ENCODE data around the gene ANO7. TPM values are rescaled to one million over a fixed set of nuclear protein-coding genes. Genes with fewer than 3 reads are reported as not detected.
A peak's percentile ranks its signal among the peaks of the same experiment; 100 is the strongest.

ANO7 gene
- total and polyA plus RNA-seq, 2 donors (not counting 1 experiment from before 2014, with no cell fraction given), result 0.64 to 1.8 TPM

DNA sequence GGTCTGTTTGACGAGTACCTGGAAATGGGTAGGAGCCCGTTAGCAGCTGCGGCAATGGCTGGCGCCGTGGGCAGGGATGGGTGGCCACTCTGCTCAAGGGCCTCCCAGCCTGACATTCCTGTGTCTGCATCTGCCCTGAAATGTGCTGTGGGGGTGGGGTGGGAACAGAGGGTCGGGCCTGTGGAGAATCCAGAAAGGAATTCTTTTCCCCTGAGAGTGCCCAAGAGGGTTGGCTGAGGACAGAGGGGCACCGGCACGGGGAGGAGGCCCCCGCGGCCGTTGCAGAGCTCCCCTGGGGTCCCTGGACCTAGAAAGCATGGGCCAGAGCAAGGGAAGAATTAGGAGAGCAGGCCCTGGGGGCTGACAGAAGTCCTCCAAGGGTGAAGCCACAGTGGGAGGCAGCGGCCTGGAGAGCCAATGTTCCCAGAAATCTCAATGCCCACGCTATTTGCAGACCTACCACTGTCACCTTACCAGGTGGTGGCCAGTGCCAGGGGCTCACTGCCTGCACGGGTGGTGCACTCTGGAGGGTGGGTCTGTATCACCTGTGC lies 27.8 kb downstream of the ANO7 start:
- CTCF ChIA-PET, result interaction anchor here (0.6 to 1.7 kb wide), 3 partner anchors 138 to 403 kb away, joined by 3 to 4 read pairs (median 4); no protein-coding TSS in a partner anchor
- peak overlapping the region; percentile 82 for H3K4me3 Mint-ChIP-seq
- intact Hi-C loops (cut with micrococcal nuclease), result loop anchor here (5.0 to 10.0 kb wide), 2 partner anchors 64 to 419 kb away; partner anchors contain the start of genes ATG4B, PPP1R7 and THAP4

More for the DNA sequence above, 27.8 kb downstream of the ANO7 start:
- Histone ChIP-seq H3K4me2 (replicated peaks; ENCODE audit: low read depth, low read length, poor library complexity, severe bottlenecking) (no peak overlapping the region), H3K27ac (ENCODE audit: low read length in 2 of 2) (no peak overlapping the region), H3K4me1 (ENCODE audit: control insufficient read depth in 2 of 2, insufficient read depth in 2 of 2, low read length in 2 of 2) (peaks cover 10 to 12% of the 10 kb centered on the region in 2 donors), H3K9me3 (ENCODE audit: control extremely low read depth in 1 of 3, control insufficient read depth in 2 of 3, insufficient read depth in 1 of 3, low read length in 2 of 3) (no peaks in the 10 kb centered on the region), H2AFZ (ENCODE audit: insufficient read depth, low read depth, low read length, poor library complexity, severe bottlenecking) (no peak overlapping the region), H3K79me2 (ENCODE audit: control insufficient read depth, insufficient read depth, low read length) (no peaks in the 10 kb centered on the region), H3K27me3 (replicated peaks in 1 of 4; ENCODE audit: control extremely low read depth in 1 of 4, control insufficient read depth in 3 of 4, insufficient read depth in 4 of 4, low read length in 3 of 4) (peaks cover 0 to 1% (median 0%) of the 10 kb centered on the region in 4 experiments), H3K4me3 (ENCODE audit: control extremely low read depth in 1 of 5, extremely low read depth in 1 of 5, insufficient read depth in 1 of 5, low read depth in 2 of 5, low read length in 4 of 5) (no peak overlapping the region), H3K36me3 (replicated peaks in 1 of 2; ENCODE audit: control extremely low read depth in 1 of 2, control insufficient read depth in 1 of 2, extremely low read depth in 1 of 2, insufficient read depth in 2 of 2, low read length in 1 of 2) (no peaks in the 10 kb centered on the region), H3K9ac (ENCODE audit: low read length) (no peak overlapping the region), H4K20me1 (ENCODE audit: control insufficient read depth, insufficient read depth, low read length, poor library complexity, severe bottlenecking) (no peaks in the 10 kb centered on the region)
- Mint-ChIP-seq H3K4me1 (peaks cover 14% of the 10 kb centered on the region), H3K27ac (peak overlapping the region; percentile 66), H3K27me3 (no peaks in the 10 kb centered on the region), H3K9me3 (ENCODE audit: insufficient read depth) (no peaks in the 10 kb centered on the region)
- 65% methylated on average over 11 of the region's 14 CpGs for WGBS (ENCODE audit: insufficient coverage)
- TF ChIP-seq, protein P1, sequence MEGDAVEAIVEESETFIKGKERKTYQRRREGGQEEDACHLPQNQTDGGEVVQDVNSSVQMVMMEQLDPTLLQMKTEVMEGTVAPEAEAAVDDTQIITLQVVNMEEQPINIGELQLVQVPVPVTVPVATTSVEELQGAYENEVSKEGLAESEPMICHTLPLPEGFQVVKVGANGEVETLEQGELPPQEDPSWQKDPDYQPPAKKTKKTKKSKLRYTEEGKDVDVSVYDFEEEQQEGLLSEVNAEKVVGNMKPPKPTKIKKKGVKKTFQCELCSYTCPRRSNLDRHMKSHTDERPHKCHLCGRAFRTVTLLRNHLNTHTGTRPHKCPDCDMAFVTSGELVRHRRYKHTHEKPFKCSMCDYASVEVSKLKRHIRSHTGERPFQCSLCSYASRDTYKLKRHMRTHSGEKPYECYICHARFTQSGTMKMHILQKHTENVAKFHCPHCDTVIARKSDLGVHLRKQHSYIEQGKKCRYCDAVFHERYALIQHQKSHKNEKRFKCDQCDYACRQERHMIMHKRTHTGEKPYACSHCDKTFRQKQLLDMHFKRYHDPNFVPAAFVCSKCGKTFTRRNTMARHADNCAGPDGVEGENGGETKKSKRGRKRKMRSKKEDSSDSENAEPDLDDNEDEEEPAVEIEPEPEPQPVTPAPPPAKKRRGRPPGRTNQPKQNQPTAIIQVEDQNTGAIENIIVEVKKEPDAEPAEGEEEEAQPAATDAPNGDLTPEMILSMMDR (IDR thresholded peaks at IDR 0.05), result no peak
- TF ChIP-seq EZH2 (IDR thresholded peaks at IDR 0.05; ENCODE audit: borderline replicate concordance, insufficient read depth, low read depth, low read length, poor library complexity, severe bottlenecking), result no peak
- POLR2A ChIA-PET, result no interaction called here
- peak; percentile 29 for DNase-seq
- ATAC-seq (ENCODE audit: low read depth), result no peak

All from B cell (primary cell).